ENCODE measurements around the gene ZNF598. TPM values are rescaled to one million over a fixed set of nuclear protein-coding genes. Genes with fewer than 3 reads are reported as not detected.

Gene ZNF598
- total and polyA plus RNA-seq, 7 donors = 12.8 to 57.0 (median 20.3) TPM

GRCh38 chr16:2022723-2023091, 13.1 kb upstream of the ZNF598 start:
- H3K27ac ChIP-seq = peak overlapping the region in 2 of 4 donors; percentile 64 to 78
- H3K36me3 ChIP-seq = no peaks in the 10 kb centered on the region
- DNase-seq = no peak
- TF ChIP-seq POLR2A (IDR thresholded peaks at IDR 0.05) (no peak), CTCF (IDR thresholded peaks at IDR 0.05) (no peak), EP300 (IDR thresholded peaks at IDR 0.05) (no peak), POLR2AphosphoS5 (IDR thresholded peaks at IDR 0.05) (no peak)
- H3K4me1 ChIP-seq = peaks cover 4 to 51% (median 46%) of the 10 kb centered on the region in 4 donors
- peaks cover 25 to 42% (median 33%) of the 10 kb centered on the region in 3 donors for H3K27me3 ChIP-seq
- WGBS, 2 donors = 3% methylated on average over 14 of the region's 14 CpGs
- H3K9me3 ChIP-seq = no peaks in the 10 kb centered on the region
- intact Hi-C loops (cut with DNase I) = loop anchor here (2.0 to 5.0 kb wide), 3 partner anchors 118 to 230 kb away; partner anchors contain the start of gene ECI1
- peak overlapping the region; percentile 7 to 44 (median 36) for H3K4me3 ChIP-seq

GRCh38 chr16:2019921-2020831, 10.6 kb upstream of the ZNF598 start:
- no peaks in the 10 kb centered on the region for H3K9me3 ChIP-seq
- intact Hi-C loops (cut with DNase I) = loop anchor here (5.0 kb wide), 1 partner anchor 232 kb away; the partner anchor contains the start of gene ECI1
- no peak overlapping the region for H3K27ac ChIP-seq
- H3K36me3 ChIP-seq = no peaks in the 10 kb centered on the region
- TF ChIP-seq POLR2A (IDR thresholded peaks at IDR 0.05) (no peak), EP300 (IDR thresholded peaks at IDR 0.05) (no peak), CTCF (IDR thresholded peaks at IDR 0.05) (no peak), POLR2AphosphoS5 (IDR thresholded peaks at IDR 0.05) (no peak)
- H3K27me3 ChIP-seq = peaks cover 25 to 42% (median 40%) of the 10 kb centered on the region in 3 donors
- WGBS, 2 donors = 1 to 2% methylated on average over 96 of the region's 96 CpGs
- DNase-seq = no peak
- H3K4me1 ChIP-seq = peaks cover 4 to 32% (median 29%) of the 10 kb centered on the region in 4 donors
- peak overlapping the region in 1 of 4 donors; percentile 1 for H3K4me3 ChIP-seq

GRCh38 chr16:2019518-2019920, 9.9 kb upstream of the ZNF598 start, which contains the start of gene NPW:
Gene NPW, plus strand, starts transcription at chr16:2019785.
- Histone ChIP-seq H3K27me3 (peaks cover 25 to 42% (median 40%) of the 10 kb centered on the region in 3 donors), H3K9me3 (no peaks in the 10 kb centered on the region), H3K36me3 (no peaks in the 10 kb centered on the region), H3K27ac (no peak within 1 kb of the TSS), H3K4me1 (peaks cover 4 to 32% (median 29%) of the 10 kb centered on the region in 4 donors), H3K4me3 (peak within 1 kb of the TSS in 1 of 4 donors; percentile 1)
- 1 to 2% methylated on average over 33 of the region's 33 CpGs for WGBS, 2 donors
- TF ChIP-seq POLR2A (IDR thresholded peaks at IDR 0.05) (no peak), CTCF (IDR thresholded peaks at IDR 0.05) (no peak), POLR2AphosphoS5 (IDR thresholded peaks at IDR 0.05) (no peak), EP300 (IDR thresholded peaks at IDR 0.05) (no peak)
- intact Hi-C loops (cut with DNase I) = no loop called here
- no peak for DNase-seq

GRCh38 chr16:2016407-2016922, 6.8 kb upstream of the ZNF598 start:
- Histone ChIP-seq H3K4me1 (peaks cover 0 to 15% (median 13%) of the 10 kb centered on the region in 4 donors), H3K4me3 (no peak overlapping the region), H3K36me3 (no peaks in the 10 kb centered on the region), H3K9me3 (no peaks in the 10 kb centered on the region), H3K27me3 (peaks cover 22 to 38% (median 37%) of the 10 kb centered on the region in 3 donors), H3K27ac (no peak overlapping the region)
- DNase-seq = no peak
- WGBS, 2 donors = 54 to 73% methylated on average over 13 of the region's 13 CpGs
- no peak for TF ChIP-seq POLR2A (IDR thresholded peaks at IDR 0.05)
- TF ChIP-seq CTCF (IDR thresholded peaks at IDR 0.05) = no peak
- TF ChIP-seq POLR2AphosphoS5 (IDR thresholded peaks at IDR 0.05) = no peak
- TF ChIP-seq EP300 (IDR thresholded peaks at IDR 0.05) = no peak
- intact Hi-C loops (cut with DNase I) = no loop called here
